ENCODE measurements around the gene CLMP.
"Not testable (repeated sequence)": the region's sequence is repeated elsewhere in the genome, so short reads cannot be mapped to it uniquely, and the experiment has no call there.

CLMP gene

GRCh38 chr11:123062892-123063825 is 131.9 kb downstream of the CLMP start:
- peak overlapping the region; percentile 99 to 100 for H3K27ac Mint-ChIP-seq
- ATAC-seq (replicated peaks): peak; percentile 0
- H3K4me3 Mint-ChIP-seq: peak overlapping the region; percentile 99 to 100
- no peaks in the 10 kb centered on the region for H3K9me3 Mint-ChIP-seq
- peaks cover 58% of the 10 kb centered on the region for H3K36me3 Mint-ChIP-seq (ENCODE audit: insufficient read depth)
- DNase-seq: peak; percentile 31 to 39 (median 36)
- peaks cover 51 to 52% of the 10 kb centered on the region in 2 donors for H3K4me1 Mint-ChIP-seq (ENCODE audit: low read depth in 2 of 2)
- H3K27me3 Mint-ChIP-seq: no peaks in the 10 kb centered on the region

- Mint-ChIP-seq H3K9me3 (no peaks in the 10 kb centered on the region), H3K4me3 (peak overlapping the region; percentile 99 to 100), H3K27ac (peak overlapping the region; percentile 99 to 100), H3K4me1 (ENCODE audit: low read depth in 2 of 2) (peaks cover 59 to 61% of the 10 kb centered on the region in 2 donors), H3K36me3 (ENCODE audit: insufficient read depth) (peaks cover 66% of the 10 kb centered on the region), H3K27me3 (no peaks in the 10 kb centered on the region)
- ATAC-seq (replicated peaks): peak; percentile 83
- peak; percentile 99 for DNase-seq
Observed at GRCh38 chr11:123062158-123062891, 132.7 kb downstream of the CLMP start.

GRCh38 chr11:123061403-123062157 is 133.5 kb downstream of the CLMP start, which contains the start of gene HSPA8:
TSS of gene HSPA8 (minus strand) at chr11:123062136. CDS start at chr11:123061324, 812 bp downstream.
- peaks cover 73% of the 10 kb centered on the region for H3K36me3 Mint-ChIP-seq (ENCODE audit: insufficient read depth)
- peak within 1 kb of the TSS; percentile 99 to 100 for H3K27ac Mint-ChIP-seq
- H3K9me3 Mint-ChIP-seq: no peaks in the 10 kb centered on the region
- DNase-seq (peak; percentile 42 to 49 (median 43)), ATAC-seq (replicated peaks) (peak; percentile 9)
- H3K4me1 Mint-ChIP-seq (ENCODE audit: low read depth in 2 of 2): peaks cover 67 to 68% of the 10 kb centered on the region in 2 donors
- no peaks in the 10 kb centered on the region for H3K27me3 Mint-ChIP-seq
- peak within 1 kb of the TSS; percentile 99 to 100 for H3K4me3 Mint-ChIP-seq

GRCh38 chr11:123060277-123061000 is 134.6 kb downstream of the CLMP start:
- Mint-ChIP-seq H3K4me3 (peak overlapping the region; percentile 99 to 100), H3K36me3 (ENCODE audit: insufficient read depth) (peaks cover 85% of the 10 kb centered on the region), H3K27me3 (no peaks in the 10 kb centered on the region), H3K4me1 (ENCODE audit: low read depth in 2 of 2) (peaks cover 72 to 75% of the 10 kb centered on the region in 2 donors), H3K9me3 (no peaks in the 10 kb centered on the region), H3K27ac (peak overlapping the region; percentile 99 to 100)
- DNase-seq (no peak), ATAC-seq (replicated peaks) (no peak)

- not testable (repeated sequence) for H3K27me3 Mint-ChIP-seq; DNase-seq; H3K9me3 Mint-ChIP-seq; ATAC-seq (replicated peaks)
- Mint-ChIP-seq H3K36me3 (ENCODE audit: insufficient read depth) (peaks cover 91% of the 10 kb centered on the region), H3K27ac (peak overlapping the region; percentile 99 to 100), H3K4me1 (ENCODE audit: low read depth in 2 of 2) (peaks cover 72 to 76% of the 10 kb centered on the region in 2 donors), H3K4me3 (peak overlapping the region; percentile 99 to 100)
Observed at GRCh38 chr11:123059041-123059920, 135.8 kb downstream of the CLMP start.

- H3K27me3 Mint-ChIP-seq: no peaks in the 10 kb centered on the region
- peaks cover 66 to 69% of the 10 kb centered on the region in 2 donors for H3K4me1 Mint-ChIP-seq (ENCODE audit: low read depth in 2 of 2)
- no peak for DNase-seq
- peaks cover 98% of the 10 kb centered on the region for H3K36me3 Mint-ChIP-seq (ENCODE audit: insufficient read depth)
- no peak for ATAC-seq (replicated peaks)
- H3K4me3 Mint-ChIP-seq: peak overlapping the region; percentile 99 to 100
- peak overlapping the region; percentile 99 to 100 for H3K27ac Mint-ChIP-seq
- no peaks in the 10 kb centered on the region for H3K9me3 Mint-ChIP-seq
Observed at GRCh38 chr11:123057661-123058305, 137.3 kb downstream of the CLMP start.

- Mint-ChIP-seq H3K4me1 (ENCODE audit: low read depth in 2 of 2) (peaks cover 65 to 69% of the 10 kb centered on the region in 2 donors), H3K27ac (peak overlapping the region; percentile 99 to 100), H3K27me3 (no peaks in the 10 kb centered on the region), H3K9me3 (no peaks in the 10 kb centered on the region), H3K4me3 (peak overlapping the region; percentile 99 to 100), H3K36me3 (ENCODE audit: insufficient read depth) (peaks cover 95% of the 10 kb centered on the region)
- no peak for ATAC-seq (replicated peaks)
- no peak for DNase-seq
Observed at GRCh38 chr11:123056835-123057491, 138.1 kb downstream of the CLMP start.

GRCh38 chr11:123055191-123055901 is 139.7 kb downstream of the CLMP start:
- peak overlapping the region; percentile 44 to 99 for H3K27ac Mint-ChIP-seq
- peak overlapping the region; percentile 51 to 99 for H3K4me3 Mint-ChIP-seq
- no peak for ATAC-seq (replicated peaks)
- peaks cover 86% of the 10 kb centered on the region for H3K36me3 Mint-ChIP-seq (ENCODE audit: insufficient read depth)
- H3K9me3 Mint-ChIP-seq: no peaks in the 10 kb centered on the region
- peaks cover 52 to 57% of the 10 kb centered on the region in 2 donors for H3K4me1 Mint-ChIP-seq (ENCODE audit: low read depth in 2 of 2)
- DNase-seq: no peak
- H3K27me3 Mint-ChIP-seq: no peaks in the 10 kb centered on the region

- peaks cover 77% of the 10 kb centered on the region for H3K36me3 Mint-ChIP-seq (ENCODE audit: insufficient read depth)
- peak overlapping the region; percentile 44 to 99 for H3K27ac Mint-ChIP-seq
- ATAC-seq (replicated peaks): peak; percentile 90
- H3K4me3 Mint-ChIP-seq: peak overlapping the region in 1 of 2 donors; percentile 99
- DNase-seq: peak; percentile 21 to 41 (median 40)
- peaks cover 48 to 49% of the 10 kb centered on the region in 2 donors for H3K4me1 Mint-ChIP-seq (ENCODE audit: low read depth in 2 of 2)
- no peaks in the 10 kb centered on the region for H3K27me3 Mint-ChIP-seq
- H3K9me3 Mint-ChIP-seq: no peaks in the 10 kb centered on the region
Observed at GRCh38 chr11:123054301-123055065, 140.6 kb downstream of the CLMP start.

Measured in effector memory CD8-positive, alpha-beta T cell (primary cell).